K562 treated with DMSO at 1 percent for 4 hours (cell line): ENCODE data around the gene RPRD1A. TPM values are rescaled to one million over a fixed set of nuclear protein-coding genes. Genes with fewer than 3 reads are reported as not detected.

ENCODE experiments used
- total RNA-seq: library from RNA; unstranded; fragments of 300-600 nt; gene quantifications from 2 replicates; pipeline ENCODE4 v1.2.3, GENCODE V29; 2022; ENCODE audit not compliant: insufficient read depth

RPRD1A gene
- 24.3 and 37.3 TPM in 2 replicates for total RNA-seq

DNA sequence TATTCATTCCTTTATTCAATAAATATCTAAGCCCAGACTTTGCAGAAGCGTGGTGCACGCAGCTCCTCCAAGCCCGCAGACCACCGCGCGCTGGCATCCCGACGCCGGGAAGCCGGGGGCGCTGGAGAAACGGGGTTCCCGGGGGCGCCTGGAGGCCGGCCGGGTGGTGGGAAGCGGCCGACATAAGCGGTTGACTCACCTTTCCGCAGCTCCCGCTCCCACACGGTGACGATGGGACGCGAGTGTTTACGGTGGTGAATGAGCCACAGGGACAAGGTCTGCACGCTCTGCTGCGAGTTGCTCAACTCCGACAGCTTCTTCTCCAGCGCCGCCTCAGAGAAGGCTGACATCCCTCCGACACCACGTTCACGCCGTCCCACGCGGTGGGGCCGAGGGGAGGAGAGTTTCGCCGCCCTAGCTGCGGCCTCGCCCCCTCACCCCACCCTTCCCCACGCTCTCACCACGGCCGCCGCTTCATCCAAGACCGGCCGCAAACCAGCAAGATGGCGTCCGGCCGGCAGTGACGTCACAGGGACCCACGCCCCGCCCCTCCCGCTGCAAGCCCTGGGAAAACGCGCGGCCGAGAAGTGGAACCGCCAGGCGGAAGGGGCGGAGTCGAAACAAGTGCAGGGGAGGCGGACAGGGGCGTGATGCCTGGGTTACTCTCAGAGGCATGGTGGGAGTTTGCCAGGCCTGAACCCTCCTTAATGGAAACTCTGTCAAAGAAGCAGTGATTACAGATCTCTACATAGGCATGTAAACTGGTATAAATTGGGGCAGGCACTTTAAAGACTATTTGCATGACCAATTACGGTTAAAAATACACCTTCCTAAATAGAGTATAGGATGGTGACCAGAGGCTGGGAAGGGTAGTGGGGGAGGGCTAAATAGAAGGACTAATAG, at the start of gene RPRD1A:
RPRD1A (minus strand) TSS at position 505 of the 903 bp plus-strand sequence; CDS start at position 350, 155 bp downstream.

DNA sequence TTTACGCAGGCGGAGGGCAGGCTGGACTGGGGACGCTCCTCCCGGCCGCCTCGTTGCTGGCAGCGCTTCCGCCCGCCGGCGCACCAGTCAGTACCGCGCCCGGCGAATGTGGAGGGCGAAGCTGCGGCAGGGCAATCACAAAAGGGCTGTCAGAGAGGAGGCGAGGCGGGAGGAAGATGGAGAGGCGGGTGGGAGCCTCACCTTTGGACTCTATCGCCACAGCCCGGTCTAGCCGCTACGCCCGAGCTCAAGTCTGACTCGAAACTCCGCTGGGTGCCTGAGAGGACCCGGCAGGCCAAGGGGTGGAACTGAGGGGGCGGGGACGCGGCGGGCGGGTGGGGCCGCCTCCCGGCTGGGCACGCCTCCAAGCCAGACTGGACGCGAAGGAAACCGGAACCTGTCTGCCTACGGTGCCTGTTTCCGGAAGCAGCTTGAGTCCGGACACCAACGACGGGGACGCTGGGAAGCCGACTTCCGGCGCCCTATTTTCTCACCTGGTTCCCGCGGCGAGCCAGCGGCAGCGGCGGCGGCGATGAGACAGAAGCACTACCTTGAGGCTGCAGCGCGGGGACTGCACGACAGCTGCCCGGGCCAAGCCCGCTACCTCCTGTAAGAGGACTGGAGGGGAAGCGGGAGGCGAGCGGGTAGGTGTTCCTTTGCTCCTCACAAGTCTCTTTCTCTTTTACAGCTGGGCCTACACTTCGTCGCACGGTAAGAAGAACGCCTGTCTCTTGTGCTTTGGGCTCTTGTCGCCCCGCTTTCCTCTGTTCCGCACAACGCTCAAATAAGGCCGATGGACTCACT, 95.0 kb downstream of the RPRD1A start, which contains the start of gene RMP24:
RMP24 (plus strand) TSS at position 483 of the 804 bp plus-strand sequence.

Other genes starting within 250 kb of the RPRD1A start
- 10.2 and 14.0 TPM in 2 replicates for gene SLC39A6, start 61.8 kb upstream of the RPRD1A start, total RNA-seq
- 35.3 and 36.2 TPM in 2 replicates for gene ELP2, start 62.3 kb upstream of the RPRD1A start, total RNA-seq
- gene MOCOS, start 119.9 kb upstream of the RPRD1A start, total RNA-seq: 6.2 and 8.4 TPM in 2 replicates
- gene FHOD3, start 230.2 kb upstream of the RPRD1A start, total RNA-seq: not detected in 2 replicates